Femur (tissue), 1 donor: ENCODE results near the gene CDK5RAP3.

Source experiments
- DNase-seq: peaks from one replicate; pipeline ENCODE4 v3.0.0-alpha.2; 2017

Gene CDK5RAP3

GRCh38 chr17:47949197-47949759 is 21.6 kb upstream of the CDK5RAP3 start:
- peak; percentile 93 for DNase-seq

GRCh38 chr17:47949946-47950345 is 21.0 kb upstream of the CDK5RAP3 start:
- no peak for DNase-seq

- no peak for DNase-seq
Measured at GRCh38 chr17:47950448-47950847, 20.5 kb upstream of the CDK5RAP3 start.

GRCh38 chr17:47952171-47953021 is 18.5 kb upstream of the CDK5RAP3 start:
- no peak for DNase-seq

- no peak for DNase-seq
Measured at GRCh38 chr17:47953909-47954308, 17.0 kb upstream of the CDK5RAP3 start.

GRCh38 chr17:47955497-47956461 is 15.1 kb upstream of the CDK5RAP3 start:
- no peak for DNase-seq

GRCh38 chr17:47956791-47957590 is 13.9 kb upstream of the CDK5RAP3 start:
- DNase-seq = no peak

GRCh38 chr17:47957591-47958490 is 13.1 kb upstream of the CDK5RAP3 start, which contains the start of gene PRR15L:
PRR15L (minus strand) TSS chr17:47957883; CDS start chr17:47953234, 4,649 bp downstream.
- no peak for DNase-seq

GRCh38 chr17:47959825-47960655 is 10.9 kb upstream of the CDK5RAP3 start:
- DNase-seq = no peak

GRCh38 chr17:47961406-47961805 is 9.5 kb upstream of the CDK5RAP3 start:
- no peak for DNase-seq

GRCh38 chr17:47962901-47963300 is 8.0 kb upstream of the CDK5RAP3 start:
- DNase-seq = no peak

GRCh38 chr17:47964856-47965255 is 6.1 kb upstream of the CDK5RAP3 start:
- DNase-seq = no peak

GRCh38 chr17:47966079-47966519 is 4.8 kb upstream of the CDK5RAP3 start:
- no peak for DNase-seq

- DNase-seq = no peak
Measured at GRCh38 chr17:47967607-47968252, 3.2 kb upstream of the CDK5RAP3 start.

GRCh38 chr17:47968836-47969235 is 2.1 kb upstream of the CDK5RAP3 start:
- no peak for DNase-seq

- no peak for DNase-seq
Measured at GRCh38 chr17:47969930-47970724, 786 bp upstream of the CDK5RAP3 start.

GRCh38 chr17:47973541-47973940 is 2.6 kb downstream of the CDK5RAP3 start:
- DNase-seq = no peak

GRCh38 chr17:47975189-47975822 is 4.4 kb downstream of the CDK5RAP3 start:
- no peak for DNase-seq
